NCI-H1436 (cell line): ENCODE results near the gene ASPM.
"Not testable (repeated sequence)": the region's sequence is repeated elsewhere in the genome, so short reads cannot be mapped to it uniquely, and the experiment has no call there.

Source experiments
- DNase-seq: peaks from one replicate; lab custom pipeline; 2025; lab: John Stamatoyannopoulos, UW

The ASPM gene

DNA sequence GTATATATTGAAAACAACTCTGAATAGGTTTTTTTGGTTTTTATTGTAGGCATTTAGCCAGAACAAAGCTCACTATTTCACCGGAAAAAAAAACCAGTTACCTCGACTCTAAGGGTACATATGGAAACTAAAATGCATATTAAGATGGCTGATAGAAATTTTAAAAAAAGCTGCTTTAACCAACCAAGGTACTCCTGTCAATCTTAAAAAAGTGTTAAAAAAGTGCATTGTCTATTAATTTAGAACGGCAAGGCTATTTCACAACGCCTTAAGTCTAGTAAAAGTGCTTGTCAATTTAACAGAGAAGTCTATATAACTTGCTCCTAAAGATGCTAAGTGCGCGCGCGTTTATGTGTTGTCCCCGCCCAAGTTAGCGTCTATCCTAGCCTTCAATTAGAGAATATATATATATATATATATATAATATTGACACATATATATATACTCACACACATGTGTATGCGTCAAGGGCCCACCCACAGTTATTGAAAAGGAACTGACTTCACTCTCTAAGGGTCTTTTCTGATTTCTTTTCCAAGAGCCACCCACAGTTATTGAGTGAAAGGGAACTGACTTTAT lies 934 bp downstream of the ASPM start:
- DNase-seq: no peak

- no peak for DNase-seq
Measured at GRCh38 chr1:197144570-197145325, 1.7 kb downstream of the ASPM start.

- no peak for DNase-seq
Measured at GRCh38 chr1:197143276-197143675, 3.2 kb downstream of the ASPM start.

DNA sequence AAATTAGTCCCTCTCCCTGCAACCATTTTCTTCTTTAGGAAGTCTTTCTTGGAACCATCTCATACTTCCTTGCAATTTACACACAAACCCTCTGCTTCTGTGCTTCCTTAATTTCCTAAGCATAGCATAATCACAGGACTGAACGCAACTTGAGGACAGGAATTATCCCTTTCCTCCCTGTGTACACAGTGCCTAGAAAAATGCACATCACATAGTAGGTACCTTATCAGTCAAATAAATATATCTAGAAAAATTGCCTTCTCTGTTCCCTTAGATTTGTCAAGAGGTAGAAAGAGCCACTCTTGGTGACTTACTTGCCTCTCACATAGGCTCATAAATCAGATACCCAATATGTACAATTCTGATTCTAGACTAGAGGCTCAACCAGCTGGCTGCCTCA lies 4.9 kb downstream of the ASPM start:
- DNase-seq: no peak

GRCh38 chr1:197140121-197140520 lies 6.3 kb downstream of the ASPM start:
- DNase-seq: no peak

- DNase-seq: no peak
Measured at GRCh38 chr1:197139169-197139568, 7.3 kb downstream of the ASPM start.

GRCh38 chr1:197137322-197137721 lies 9.1 kb downstream of the ASPM start:
- no peak for DNase-seq

GRCh38 chr1:197130677-197131304 lies 15.7 kb downstream of the ASPM start:
- no peak for DNase-seq

DNA sequence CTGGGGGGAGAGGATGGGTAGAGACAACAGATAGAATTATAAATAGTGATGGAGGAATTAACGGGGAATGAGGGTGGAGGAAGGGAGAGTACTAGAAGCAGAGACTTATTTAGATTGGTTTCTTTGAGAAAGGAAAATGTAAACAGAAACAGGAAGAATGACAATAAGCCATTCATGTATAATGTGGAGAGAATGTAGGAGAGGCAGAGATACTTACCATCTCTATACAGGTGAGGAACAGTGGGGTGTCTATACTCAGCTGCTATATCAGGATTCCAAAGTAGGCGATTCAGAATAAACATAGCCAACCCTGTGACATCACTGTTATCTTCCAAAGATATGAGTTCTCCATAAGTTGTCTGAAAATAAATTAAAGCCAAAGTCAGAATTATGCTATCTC lies 16.8 kb downstream of the ASPM start:
- no peak for DNase-seq

GRCh38 chr1:197127246-197127912 lies 19.1 kb downstream of the ASPM start:
- DNase-seq: no peak

GRCh38 chr1:197126691-197127090 lies 19.8 kb downstream of the ASPM start:
- no peak for DNase-seq

DNA sequence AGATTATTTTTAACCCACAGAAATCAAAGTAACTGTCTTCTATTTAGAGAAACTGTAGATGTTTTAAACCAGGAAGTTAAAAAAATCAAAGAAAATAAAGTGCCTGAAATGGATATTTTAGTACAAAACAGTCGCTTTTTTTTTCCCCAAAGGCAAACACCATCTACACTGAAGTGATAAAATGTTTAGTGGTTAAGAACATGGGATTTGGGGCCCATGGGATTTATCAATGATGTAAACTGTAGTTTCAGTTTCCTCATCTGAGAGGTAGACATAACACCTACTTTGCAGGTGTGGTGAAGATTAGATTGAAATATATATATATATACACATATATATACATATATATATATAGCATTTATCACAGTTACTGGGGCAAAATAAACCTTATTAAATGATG lies 22.1 kb downstream of the ASPM start:
- no peak for DNase-seq

DNA sequence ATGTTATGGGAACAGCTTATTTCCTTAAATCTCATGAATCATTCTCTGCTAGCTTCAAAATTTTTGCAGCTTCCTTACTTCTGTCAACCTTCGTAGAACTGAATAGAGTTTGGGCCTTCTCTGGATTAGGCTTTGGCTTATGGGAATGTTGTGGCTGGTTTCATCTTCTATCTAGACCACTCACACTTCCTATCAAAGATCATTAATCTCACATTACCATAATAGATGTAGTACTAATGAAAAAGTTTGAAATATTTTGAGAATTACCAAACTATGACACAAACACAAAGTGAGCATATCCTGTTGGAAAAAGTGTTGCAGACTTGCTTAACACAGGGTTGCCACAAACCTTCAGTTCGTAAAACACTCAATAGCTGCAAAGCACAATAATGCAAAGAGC lies 30.3 kb downstream of the ASPM start:
- no peak for DNase-seq

DNA sequence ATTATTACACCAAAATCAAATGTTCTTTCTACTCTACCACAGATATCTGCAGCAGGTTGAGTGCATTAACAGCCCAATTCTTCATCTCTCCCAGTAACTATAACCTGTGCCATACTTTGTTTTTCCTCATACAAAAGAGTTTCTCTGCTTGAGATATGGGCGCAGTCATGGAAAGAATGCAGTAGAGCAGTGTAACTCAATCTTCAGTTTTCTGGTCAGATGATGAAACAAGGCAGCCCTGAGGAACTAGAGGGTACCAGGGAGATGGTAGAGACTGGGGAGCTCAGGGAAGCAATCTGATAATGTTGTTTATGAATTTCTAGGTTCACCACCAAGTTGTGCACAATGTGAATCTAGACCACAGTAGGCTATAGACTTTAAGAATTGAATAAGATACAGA lies 39.6 kb downstream of the ASPM start:
- DNase-seq: no peak

DNA sequence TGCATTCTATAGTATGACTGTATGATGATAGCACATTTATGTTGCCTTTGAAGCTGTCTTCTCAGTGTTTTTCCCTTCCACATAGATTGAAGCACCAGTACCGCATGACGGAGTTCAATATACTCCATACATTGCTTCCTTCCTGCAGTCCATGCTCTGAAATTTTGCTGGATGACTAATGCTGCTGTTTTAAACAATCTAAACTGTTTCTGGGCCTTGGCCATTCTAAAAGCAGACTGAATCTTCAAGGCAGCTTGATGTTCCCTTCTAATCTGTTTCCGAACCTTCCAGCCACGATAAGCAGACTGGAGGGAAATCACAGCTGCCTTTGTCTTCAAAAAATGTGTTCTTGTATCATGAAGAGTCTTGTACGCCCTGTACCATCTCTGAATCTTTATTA lies 43.2 kb downstream of the ASPM start:
- DNase-seq: no peak

DNA sequence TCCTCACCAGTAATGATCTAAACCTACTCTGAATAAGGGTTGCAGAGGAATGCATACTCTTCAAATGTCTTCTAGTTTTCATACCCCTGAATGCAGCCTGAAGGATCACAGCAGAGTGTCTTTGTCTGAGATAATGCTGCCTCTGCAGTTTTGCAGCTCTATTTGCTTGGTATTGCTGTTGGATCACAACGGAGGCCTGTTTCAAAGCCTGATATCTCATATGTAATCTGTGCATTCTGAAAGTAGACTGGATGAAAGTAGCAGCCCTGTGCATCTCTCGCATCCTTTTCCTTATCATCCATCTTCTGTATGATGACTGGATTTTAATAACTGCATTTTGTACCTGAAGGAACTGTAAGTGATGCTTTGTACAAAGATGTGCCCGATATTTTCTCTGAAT lies 44.5 kb downstream of the ASPM start:
- DNase-seq: no peak

- no peak for DNase-seq
Measured at GRCh38 chr1:197100677-197101076, 45.8 kb downstream of the ASPM start.

GRCh38 chr1:197099444-197099843 lies 47.0 kb downstream of the ASPM start:
- no peak for DNase-seq

DNA sequence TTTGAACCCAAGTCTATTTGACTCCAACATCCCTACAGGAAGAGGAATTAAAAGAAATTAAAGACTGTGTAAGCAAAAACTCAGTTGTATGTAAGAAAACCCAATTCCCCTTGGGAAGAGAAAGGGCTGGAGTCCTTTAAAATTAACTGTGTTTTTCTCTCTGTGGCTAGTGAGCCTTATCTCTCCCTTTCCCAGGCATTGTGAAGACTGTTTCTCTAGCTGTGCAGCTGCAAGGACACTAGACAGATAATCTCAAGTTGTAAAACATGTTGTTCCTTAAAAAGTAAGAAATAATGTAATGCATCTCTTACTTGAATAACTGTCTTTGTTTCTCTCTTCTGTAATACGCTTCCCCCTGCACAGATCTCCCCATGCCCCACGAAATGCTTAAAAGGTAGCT lies 49.5 kb downstream of the ASPM start:
- not testable (repeated sequence) for DNase-seq

DNA sequence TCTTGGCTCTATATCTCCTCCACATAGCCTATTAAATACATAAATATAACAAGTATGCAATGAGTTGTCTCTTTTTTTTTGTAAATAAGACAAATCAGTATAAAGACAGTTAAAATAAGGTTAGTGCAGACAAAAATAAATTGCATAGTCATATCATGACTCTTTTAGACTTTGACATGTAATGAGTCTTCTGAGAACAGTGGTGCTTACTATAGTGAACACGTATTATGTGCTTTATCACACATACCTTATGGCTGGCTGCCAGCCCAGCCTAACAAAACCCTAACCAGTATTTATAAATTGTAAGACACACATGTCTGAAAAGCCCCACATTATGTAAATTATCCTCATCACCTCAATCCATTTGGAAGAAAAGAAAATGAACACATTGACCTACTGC lies 50.3 kb downstream of the ASPM start:
- DNase-seq: peak; percentile 37

DNA sequence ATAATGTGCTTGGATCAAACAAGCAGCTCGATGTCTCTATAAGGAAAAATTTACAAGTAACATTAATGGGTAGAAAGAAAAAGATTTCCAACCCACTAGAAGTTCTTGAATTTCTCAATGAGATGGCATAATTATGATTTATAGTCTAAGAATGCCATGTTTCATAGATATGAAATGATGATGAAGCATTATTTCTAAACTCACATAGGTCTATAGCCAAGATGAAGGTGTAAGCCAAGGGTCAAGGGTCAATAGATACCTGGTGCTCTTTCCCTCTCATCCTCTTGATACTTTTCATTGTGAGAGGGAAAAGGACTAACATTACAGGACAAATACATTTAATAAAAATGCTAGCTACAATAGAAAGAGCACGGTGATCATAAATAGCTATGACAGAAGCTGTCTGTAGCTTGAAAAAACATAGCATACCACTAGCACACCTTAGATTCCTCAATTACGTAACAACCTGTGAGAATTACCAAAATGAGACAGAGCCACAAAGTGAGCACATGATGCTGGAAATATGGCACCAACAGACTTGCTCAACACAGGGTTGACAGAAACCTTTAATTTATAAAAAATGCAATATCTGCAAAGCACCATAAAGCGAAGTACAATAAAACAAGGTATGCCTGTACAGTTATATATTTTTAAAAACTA lies 53.1 kb downstream of the ASPM start:
- no peak for DNase-seq

DNA sequence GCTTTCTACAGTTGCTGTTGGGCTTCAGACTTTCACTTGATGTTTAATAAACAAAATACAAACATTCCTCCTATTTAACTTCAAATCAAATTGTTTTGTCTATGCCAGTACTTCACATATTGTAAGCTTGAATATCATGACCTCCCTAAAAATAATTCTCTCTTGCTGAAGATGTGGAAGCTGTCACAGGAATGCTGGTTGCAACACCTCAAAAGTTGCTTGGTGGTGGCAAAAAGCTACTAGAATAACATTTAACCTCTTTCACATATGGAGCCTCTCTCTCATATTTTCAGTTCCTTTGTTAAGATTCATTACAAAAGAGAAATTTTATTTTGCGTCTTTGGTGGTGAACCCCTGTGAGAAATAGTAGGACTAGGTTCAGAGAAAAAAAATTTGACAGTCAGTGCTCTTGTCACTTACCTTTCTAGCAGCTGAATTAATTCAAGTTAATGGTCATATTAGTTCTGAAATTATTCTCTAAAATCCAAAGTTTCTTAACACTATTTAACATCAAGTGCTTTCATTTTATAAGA lies 53.9 kb downstream of the ASPM start:
- DNase-seq: no peak
